GM15510 (cell line): Measurements from ENCODE around the gene HYLS1.

Experiments
- POLR2A ChIP-seq: IDR thresholded peaks from 3 replicates; pipeline ENCODE4 v1.6.1; 2011; ENCODE audit warnings: borderline replicate concordance; ENCODE audit not compliant: insufficient read length; ENCODE audit errors: extremely low read depth

The HYLS1 gene

DNA sequence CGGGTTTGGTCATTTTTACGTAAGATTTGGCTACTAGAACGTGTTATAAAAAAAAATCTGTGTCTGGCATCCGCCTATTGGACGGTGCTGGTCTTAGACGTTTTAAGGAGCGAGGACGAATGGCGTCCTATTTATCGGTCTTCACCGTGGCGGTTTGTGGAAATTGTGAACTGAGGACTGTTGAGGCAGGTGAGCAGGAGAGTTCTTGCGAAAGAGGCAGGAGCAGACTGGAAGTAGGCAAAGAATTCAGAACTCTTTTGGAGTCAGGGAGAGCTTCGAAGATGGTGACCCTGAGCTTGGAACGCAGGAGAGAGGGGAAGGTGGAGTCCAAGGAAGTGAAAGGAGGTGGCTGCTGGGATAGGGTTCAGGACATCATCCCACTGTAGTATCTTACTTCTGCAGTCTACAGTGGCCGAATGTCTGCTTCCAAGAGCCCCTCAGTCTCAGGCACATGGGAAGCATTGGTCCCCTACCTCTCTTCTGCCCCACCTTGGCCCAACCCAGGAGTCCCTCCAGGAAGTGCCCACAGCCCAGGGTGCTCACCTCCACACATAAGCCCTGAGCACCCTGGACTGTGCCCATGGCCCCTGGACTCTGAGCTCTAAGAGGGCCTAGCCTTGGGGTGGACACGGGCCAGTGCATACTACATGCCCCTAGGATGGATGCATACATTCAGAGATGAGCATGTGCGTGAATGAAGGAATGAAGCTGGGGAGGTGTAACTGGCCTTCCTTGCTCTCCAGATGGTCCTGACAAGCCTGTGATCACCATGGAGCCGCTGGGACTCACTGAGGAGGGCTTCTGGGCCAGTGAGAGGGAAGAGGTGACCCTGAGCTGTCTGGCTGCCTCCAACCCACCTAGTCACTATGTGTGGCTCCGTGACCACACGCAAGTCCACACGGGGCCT, 62.1 kb downstream of the HYLS1 start:
- no peak for TF ChIP-seq POLR2A

DNA sequence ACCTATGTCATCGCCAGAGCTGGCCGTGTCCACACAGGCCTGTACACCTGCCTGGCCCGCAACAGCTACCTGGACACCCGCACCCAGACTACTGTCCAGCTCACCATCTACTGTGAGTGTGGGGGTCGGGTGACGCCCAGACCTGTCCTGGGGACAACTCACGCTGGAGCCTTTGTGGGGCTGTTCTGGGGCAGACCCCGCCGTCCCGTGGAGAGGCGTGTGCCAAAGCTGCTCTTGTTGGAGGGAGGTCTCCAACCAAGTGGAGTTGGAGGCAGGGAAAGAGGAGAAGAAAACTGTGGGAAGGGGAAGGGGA, 62.7 kb downstream of the HYLS1 start:
- no peak for TF ChIP-seq POLR2A
